GM23338 (cell line): Measurements from ENCODE around the gene TNNI2. TPM values are rescaled to one million over a fixed set of nuclear protein-coding genes. Genes with fewer than 3 reads are reported as not detected.

Experiments used
- ATAC-seq: fragments of 200-7000 bp; cut with Tn5 transposase; 3 replicates; pipeline ENCODE4 v1.9.1; 2020
- DNase-seq: peaks from one replicate; pipeline ENCODE4 v3.0.0-alpha.2; 2015; ENCODE audit warnings: low spot score
- H2AFZ ChIP-seq: fragments of 200-600 bp; sonication (generic); 2 replicates; pipeline ENCODE4 v1.8.0; 2016; ENCODE audit warnings: antibody characterized with exemption, mild to moderate bottlenecking, moderate library complexity
- H3F3A ChIP-seq: fragments of 200-600 bp; sonication (generic); replicated peaks from 2 replicates; pipeline ENCODE4 v1.8.0; 2017; ENCODE audit warnings: antibody characterized with exemption, mixed run types, low read depth
- H3K27ac ChIP-seq: fragments of 200-600 bp; sonication (generic); 2 replicates; pipeline ENCODE4 v1.6.1; 2016; ENCODE audit warnings: low read depth
- H3K27me3 ChIP-seq: fragments of 200-600 bp; sonication (generic); 2 replicates; pipeline ENCODE4 v1.8.0; 2016; ENCODE audit warnings: mild to moderate bottlenecking, mixed run types, moderate library complexity; ENCODE audit not compliant: insufficient read depth
- H3K36me3 ChIP-seq: fragments of 200-600 bp; sonication (generic); 2 replicates; pipeline ENCODE4 v1.8.0; 2016; ENCODE audit warnings: mild to moderate bottlenecking; ENCODE audit not compliant: insufficient read depth
- H3K4me1 ChIP-seq: fragments of 200-600 bp; sonication (generic); 2 replicates; pipeline ENCODE4 v1.8.0; 2016; ENCODE audit warnings: mild to moderate bottlenecking, moderate library complexity; ENCODE audit not compliant: insufficient read depth
- H3K4me2 ChIP-seq: fragments of 200-600 bp; sonication (generic); 2 replicates; pipeline ENCODE4 v1.7.1; 2017; ENCODE audit warnings: mixed run types
- H3K4me3 ChIP-seq: fragments of 200-600 bp; sonication (generic); 2 replicates; pipeline ENCODE4 v1.6.1; 2016; ENCODE audit warnings: mixed run types
- H3K79me2 ChIP-seq: fragments of 200-600 bp; sonication (generic); replicated peaks from 2 replicates; pipeline ENCODE4 v1.8.0; 2017; ENCODE audit warnings: mild to moderate bottlenecking; ENCODE audit not compliant: insufficient read depth
- H3K9me2 ChIP-seq: fragments of 200-600 bp; sonication (generic); 2 replicates; pipeline ENCODE4 v1.8.0; 2017; ENCODE audit not compliant: insufficient read depth
- H4K20me1 ChIP-seq: fragments of 200-600 bp; sonication (generic); replicated peaks from 2 replicates; pipeline ENCODE4 v1.8.0; 2017; ENCODE audit warnings: mild to moderate bottlenecking; ENCODE audit not compliant: insufficient read depth
- H3K27ac Mint-ChIP-seq: 2 replicates; pipeline ENCODE4 v1.8.0; 2020; ENCODE audit warnings: inconsistent platforms, mild to moderate bottlenecking, moderate library complexity, mixed read lengths
- H3K27me3 Mint-ChIP-seq: 3 replicates; pipeline ENCODE4 v1.8.0; 2022; ENCODE audit warnings: low read depth, mild to moderate bottlenecking, moderate library complexity, mixed read lengths, inconsistent platforms; ENCODE audit not compliant: insufficient read depth, poor library complexity
- H3K36me3 Mint-ChIP-seq: 3 replicates; pipeline ENCODE4 v1.8.0; 2021; ENCODE audit warnings: low read depth, mild to moderate bottlenecking, inconsistent platforms, moderate library complexity, mixed read lengths
- H3K4me1 Mint-ChIP-seq: 3 replicates; pipeline ENCODE4 v1.8.0; 2020; ENCODE audit warnings: mild to moderate bottlenecking, inconsistent platforms, mixed read lengths
- H3K4me3 Mint-ChIP-seq: 3 replicates; pipeline ENCODE4 v1.8.0; 2021; ENCODE audit warnings: moderate library complexity, mild to moderate bottlenecking, inconsistent platforms, mixed read lengths
- H3K9me3 Mint-ChIP-seq: 3 replicates; pipeline ENCODE4 v1.8.0; 2020; ENCODE audit warnings: moderate library complexity, mild to moderate bottlenecking, inconsistent platforms, mixed read lengths
- CREB1 ChIP-seq: fragments of 250-450 bp; sonication (Bioruptor Pico); IDR thresholded peaks from 2 replicates; pipeline ENCODE4 v1.5.0; 2020; ENCODE audit warnings: low read depth, mild to moderate bottlenecking, moderate library complexity
- EZH2 ChIP-seq: fragments of 200-600 bp; sonication (generic); IDR thresholded peaks from one replicate; pipeline ENCODE4 v1.8.0; 2017; ENCODE audit warnings: antibody characterized with exemption, mild to moderate bottlenecking, low read depth; ENCODE audit not compliant: unreplicated experiment
- EZH2phosphoT487 ChIP-seq: fragments of 200-600 bp; sonication (generic); IDR thresholded peaks from one replicate; pipeline ENCODE4 v1.8.1; 2018; ENCODE audit warnings: antibody characterized with exemption; ENCODE audit not compliant: unreplicated experiment
- JUNB ChIP-seq: IDR thresholded peaks from one replicate; pipeline ENCODE4 v1.6.1; 2016; ENCODE audit warnings: antibody characterized with exemption; ENCODE audit not compliant: unreplicated experiment
- NANOG ChIP-seq: IDR thresholded peaks from 2 replicates; pipeline ENCODE4 v1.6.1; 2016; ENCODE audit warnings: antibody characterized with exemption, borderline replicate concordance
- POLR2AphosphoS5 ChIP-seq: IDR thresholded peaks from 2 replicates; pipeline ENCODE4 v1.6.1; 2016; ENCODE audit warnings: antibody characterized with exemption, low read depth
- STAT1 ChIP-seq: IDR thresholded peaks from one replicate; pipeline ENCODE4 v1.6.1; 2016; ENCODE audit warnings: antibody characterized with exemption; ENCODE audit not compliant: unreplicated experiment
- ZNF114 ChIP-seq: fragments of 250-450 bp; sonication (Bioruptor Pico); IDR thresholded peaks from 2 replicates; pipeline ENCODE4 v1.5.0; 2020; ENCODE audit warnings: mild to moderate bottlenecking, moderate library complexity
- ZNF331 ChIP-seq: fragments of 250-450 bp; sonication (Bioruptor Pico); IDR thresholded peaks from 2 replicates; pipeline ENCODE4 v1.5.0; 2020; ENCODE audit warnings: low read depth, mild to moderate bottlenecking, moderate library complexity
- polyA plus RNA-seq: library from polyadenylated mRNA; unstranded; fragments of >200 nt; fragmentation: Nextera tagmentation; extraction: Ambion mirVana; gene quantifications from 2 replicates; pipeline ENCODE4 v1.2.1, GENCODE V29; 2016
- total RNA-seq: library from RNA; depleted of rRNA; stranded (reverse); fragments of >200 nt; shearing (Covaris generic); gene quantifications from 2 replicates; pipeline ENCODE4 v1.2.3, GENCODE V29; 2014
- TF ChIP-seq, protein P1 (sequence below): IDR thresholded peaks from 2 replicates; pipeline ENCODE4 v1.6.1; 2016; ENCODE audit warnings: antibody characterized with exemption
- TF ChIP-seq, protein P2 (sequence below), 2 experiments: fragments of 200-600 bp in 1 of 2; sonication (generic) in 1 of 2; conservative IDR thresholded peaks; 2 replicates each; pipeline versions ENCODE4 v1.5.1 to v1.6.1; 2016 to 2017; ENCODE audit warnings: antibody characterized with exemption in 2 of 2, low read depth in 2 of 2, mild to moderate bottlenecking in 2 of 2, moderate library complexity in 1 of 2
- TF ChIP-seq, protein P3 (sequence below): fragments of 250-450 bp; sonication (Bioruptor Pico); IDR thresholded peaks from 2 replicates; pipeline ENCODE4 v1.5.0; 2020; ENCODE audit warnings: mild to moderate bottlenecking, moderate library complexity
- TF ChIP-seq, protein P4 (sequence below): IDR thresholded peaks from one replicate; pipeline ENCODE4 v1.6.1; 2018; ENCODE audit warnings: antibody characterized with exemption; ENCODE audit not compliant: unreplicated experiment

Gene TNNI2
- total and polyA plus RNA-seq, 2 experiments from 2014 or later, result not detected

DNA sequence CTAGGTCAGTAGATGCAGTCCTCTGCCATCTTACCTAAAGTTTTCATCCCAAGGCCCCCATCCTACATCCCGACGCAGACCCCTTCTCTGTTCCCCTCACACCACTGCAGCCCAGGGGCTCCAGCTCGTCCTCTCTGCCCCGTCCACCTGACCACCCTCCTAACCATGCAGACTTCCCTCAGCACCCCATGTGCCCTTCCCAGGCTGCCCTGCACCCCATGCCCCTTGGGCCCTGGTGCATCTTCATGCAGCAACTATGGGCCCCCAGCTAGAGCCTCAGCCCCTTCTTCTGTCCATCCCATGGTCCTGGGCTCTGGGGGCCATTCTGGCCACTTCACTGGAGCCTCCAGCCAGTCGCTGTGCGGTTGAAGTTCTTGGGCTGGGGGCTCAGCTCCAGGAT, 50.0 kb downstream of the TNNI2 start:
- Histone ChIP-seq H3K4me3 (no peak overlapping the region), H3K36me3 (no peaks in the 10 kb centered on the region), H3K27ac (no peak overlapping the region), H4K20me1 (no peaks in the 10 kb centered on the region), H3F3A (no peaks in the 10 kb centered on the region), H3K27me3 (no peaks in the 10 kb centered on the region), H3K79me2 (no peaks in the 10 kb centered on the region), H3K4me1 (no peaks in the 10 kb centered on the region), H3K4me2 (no peak overlapping the region), H2AFZ (no peak overlapping the region), H3K9me2 (no peaks in the 10 kb centered on the region)
- ATAC-seq, result no peak
- Mint-ChIP-seq H3K36me3 (no peaks in the 10 kb centered on the region), H3K27me3 (peaks cover 8% of the 10 kb centered on the region), H3K9me3 (no peaks in the 10 kb centered on the region), H3K27ac (no peak overlapping the region), H3K4me3 (no peak overlapping the region), H3K4me1 (no peaks in the 10 kb centered on the region)
- TF ChIP-seq ZNF114 (CRISPR knock-in tag) (no peak), JUNB (no peak), CREB1 (CRISPR knock-in tag) (no peak), STAT1 (no peak), ZNF331 (CRISPR knock-in tag) (no peak), EZH2phosphoT487 (no peak), EZH2 (no peak), NANOG (no peak), POLR2AphosphoS5 (no peak)
- TF ChIP-seq, protein P1, sequence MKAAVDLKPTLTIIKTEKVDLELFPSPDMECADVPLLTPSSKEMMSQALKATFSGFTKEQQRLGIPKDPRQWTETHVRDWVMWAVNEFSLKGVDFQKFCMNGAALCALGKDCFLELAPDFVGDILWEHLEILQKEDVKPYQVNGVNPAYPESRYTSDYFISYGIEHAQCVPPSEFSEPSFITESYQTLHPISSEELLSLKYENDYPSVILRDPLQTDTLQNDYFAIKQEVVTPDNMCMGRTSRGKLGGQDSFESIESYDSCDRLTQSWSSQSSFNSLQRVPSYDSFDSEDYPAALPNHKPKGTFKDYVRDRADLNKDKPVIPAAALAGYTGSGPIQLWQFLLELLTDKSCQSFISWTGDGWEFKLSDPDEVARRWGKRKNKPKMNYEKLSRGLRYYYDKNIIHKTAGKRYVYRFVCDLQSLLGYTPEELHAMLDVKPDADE, result no peak
- TF ChIP-seq, protein P2, sequence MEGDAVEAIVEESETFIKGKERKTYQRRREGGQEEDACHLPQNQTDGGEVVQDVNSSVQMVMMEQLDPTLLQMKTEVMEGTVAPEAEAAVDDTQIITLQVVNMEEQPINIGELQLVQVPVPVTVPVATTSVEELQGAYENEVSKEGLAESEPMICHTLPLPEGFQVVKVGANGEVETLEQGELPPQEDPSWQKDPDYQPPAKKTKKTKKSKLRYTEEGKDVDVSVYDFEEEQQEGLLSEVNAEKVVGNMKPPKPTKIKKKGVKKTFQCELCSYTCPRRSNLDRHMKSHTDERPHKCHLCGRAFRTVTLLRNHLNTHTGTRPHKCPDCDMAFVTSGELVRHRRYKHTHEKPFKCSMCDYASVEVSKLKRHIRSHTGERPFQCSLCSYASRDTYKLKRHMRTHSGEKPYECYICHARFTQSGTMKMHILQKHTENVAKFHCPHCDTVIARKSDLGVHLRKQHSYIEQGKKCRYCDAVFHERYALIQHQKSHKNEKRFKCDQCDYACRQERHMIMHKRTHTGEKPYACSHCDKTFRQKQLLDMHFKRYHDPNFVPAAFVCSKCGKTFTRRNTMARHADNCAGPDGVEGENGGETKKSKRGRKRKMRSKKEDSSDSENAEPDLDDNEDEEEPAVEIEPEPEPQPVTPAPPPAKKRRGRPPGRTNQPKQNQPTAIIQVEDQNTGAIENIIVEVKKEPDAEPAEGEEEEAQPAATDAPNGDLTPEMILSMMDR (conservative IDR thresholded peaks at IDR 0.05; ENCODE audit: low read depth in 2 of 2), result no peak
- TF ChIP-seq, protein P3, sequence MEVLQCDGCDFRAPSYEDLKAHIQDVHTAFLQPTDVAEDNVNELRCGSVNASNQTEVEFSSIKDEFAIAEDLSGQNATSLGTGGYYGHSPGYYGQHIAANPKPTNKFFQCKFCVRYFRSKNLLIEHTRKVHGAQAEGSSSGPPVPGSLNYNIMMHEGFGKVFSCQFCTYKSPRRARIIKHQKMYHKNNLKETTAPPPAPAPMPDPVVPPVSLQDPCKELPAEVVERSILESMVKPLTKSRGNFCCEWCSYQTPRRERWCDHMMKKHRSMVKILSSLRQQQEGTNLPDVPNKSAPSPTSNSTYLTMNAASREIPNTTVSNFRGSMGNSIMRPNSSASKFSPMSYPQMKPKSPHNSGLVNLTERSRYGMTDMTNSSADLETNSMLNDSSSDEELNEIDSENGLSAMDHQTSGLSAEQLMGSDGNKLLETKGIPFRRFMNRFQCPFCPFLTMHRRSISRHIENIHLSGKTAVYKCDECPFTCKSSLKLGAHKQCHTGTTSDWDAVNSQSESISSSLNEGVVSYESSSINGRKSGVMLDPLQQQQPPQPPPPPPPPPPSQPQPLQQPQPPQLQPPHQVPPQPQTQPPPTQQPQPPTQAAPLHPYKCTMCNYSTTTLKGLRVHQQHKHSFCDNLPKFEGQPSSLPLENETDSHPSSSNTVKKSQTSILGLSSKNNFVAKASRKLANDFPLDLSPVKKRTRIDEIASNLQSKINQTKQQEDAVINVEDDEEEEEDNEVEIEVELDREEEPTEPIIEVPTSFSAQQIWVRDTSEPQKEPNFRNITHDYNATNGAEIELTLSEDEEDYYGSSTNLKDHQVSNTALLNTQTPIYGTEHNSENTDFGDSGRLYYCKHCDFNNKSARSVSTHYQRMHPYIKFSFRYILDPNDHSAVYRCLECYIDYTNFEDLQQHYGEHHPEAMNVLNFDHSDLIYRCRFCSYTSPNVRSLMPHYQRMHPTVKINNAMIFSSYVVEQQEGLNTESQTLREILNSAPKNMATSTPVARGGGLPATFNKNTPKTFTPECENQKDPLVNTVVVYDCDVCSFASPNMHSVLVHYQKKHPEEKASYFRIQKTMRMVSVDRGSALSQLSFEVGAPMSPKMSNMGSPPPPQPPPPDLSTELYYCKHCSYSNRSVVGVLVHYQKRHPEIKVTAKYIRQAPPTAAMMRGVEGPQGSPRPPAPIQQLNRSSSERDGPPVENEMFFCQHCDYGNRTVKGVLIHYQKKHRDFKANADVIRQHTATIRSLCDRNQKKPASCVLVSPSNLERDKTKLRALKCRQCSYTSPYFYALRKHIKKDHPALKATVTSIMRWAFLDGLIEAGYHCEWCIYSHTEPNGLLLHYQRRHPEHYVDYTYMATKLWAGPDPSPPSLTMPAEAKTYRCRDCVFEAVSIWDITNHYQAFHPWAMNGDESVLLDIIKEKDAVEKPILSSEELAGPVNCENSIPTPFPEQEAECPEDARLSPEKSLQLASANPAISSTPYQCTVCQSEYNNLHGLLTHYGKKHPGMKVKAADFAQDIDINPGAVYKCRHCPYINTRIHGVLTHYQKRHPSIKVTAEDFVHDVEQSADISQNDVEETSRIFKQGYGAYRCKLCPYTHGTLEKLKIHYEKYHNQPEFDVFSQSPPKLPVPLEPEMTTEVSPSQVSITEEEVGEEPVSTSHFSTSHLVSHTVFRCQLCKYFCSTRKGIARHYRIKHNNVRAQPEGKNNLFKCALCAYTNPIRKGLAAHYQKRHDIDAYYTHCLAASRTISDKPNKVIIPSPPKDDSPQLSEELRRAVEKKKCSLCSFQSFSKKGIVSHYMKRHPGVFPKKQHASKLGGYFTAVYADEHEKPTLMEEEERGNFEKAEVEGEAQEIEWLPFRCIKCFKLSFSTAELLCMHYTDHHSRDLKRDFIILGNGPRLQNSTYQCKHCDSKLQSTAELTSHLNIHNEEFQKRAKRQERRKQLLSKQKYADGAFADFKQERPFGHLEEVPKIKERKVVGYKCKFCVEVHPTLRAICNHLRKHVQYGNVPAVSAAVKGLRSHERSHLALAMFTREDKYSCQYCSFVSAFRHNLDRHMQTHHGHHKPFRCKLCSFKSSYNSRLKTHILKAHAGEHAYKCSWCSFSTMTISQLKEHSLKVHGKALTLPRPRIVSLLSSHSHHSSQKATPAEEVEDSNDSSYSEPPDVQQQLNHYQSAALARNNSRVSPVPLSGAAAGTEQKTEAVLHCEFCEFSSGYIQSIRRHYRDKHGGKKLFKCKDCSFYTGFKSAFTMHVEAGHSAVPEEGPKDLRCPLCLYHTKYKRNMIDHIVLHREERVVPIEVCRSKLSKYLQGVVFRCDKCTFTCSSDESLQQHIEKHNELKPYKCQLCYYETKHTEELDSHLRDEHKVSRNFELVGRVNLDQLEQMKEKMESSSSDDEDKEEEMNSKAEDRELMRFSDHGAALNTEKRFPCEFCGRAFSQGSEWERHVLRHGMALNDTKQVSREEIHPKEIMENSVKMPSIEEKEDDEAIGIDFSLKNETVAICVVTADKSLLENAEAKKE (CRISPR knock-in tag), result no peak
- TF ChIP-seq, protein P4, sequence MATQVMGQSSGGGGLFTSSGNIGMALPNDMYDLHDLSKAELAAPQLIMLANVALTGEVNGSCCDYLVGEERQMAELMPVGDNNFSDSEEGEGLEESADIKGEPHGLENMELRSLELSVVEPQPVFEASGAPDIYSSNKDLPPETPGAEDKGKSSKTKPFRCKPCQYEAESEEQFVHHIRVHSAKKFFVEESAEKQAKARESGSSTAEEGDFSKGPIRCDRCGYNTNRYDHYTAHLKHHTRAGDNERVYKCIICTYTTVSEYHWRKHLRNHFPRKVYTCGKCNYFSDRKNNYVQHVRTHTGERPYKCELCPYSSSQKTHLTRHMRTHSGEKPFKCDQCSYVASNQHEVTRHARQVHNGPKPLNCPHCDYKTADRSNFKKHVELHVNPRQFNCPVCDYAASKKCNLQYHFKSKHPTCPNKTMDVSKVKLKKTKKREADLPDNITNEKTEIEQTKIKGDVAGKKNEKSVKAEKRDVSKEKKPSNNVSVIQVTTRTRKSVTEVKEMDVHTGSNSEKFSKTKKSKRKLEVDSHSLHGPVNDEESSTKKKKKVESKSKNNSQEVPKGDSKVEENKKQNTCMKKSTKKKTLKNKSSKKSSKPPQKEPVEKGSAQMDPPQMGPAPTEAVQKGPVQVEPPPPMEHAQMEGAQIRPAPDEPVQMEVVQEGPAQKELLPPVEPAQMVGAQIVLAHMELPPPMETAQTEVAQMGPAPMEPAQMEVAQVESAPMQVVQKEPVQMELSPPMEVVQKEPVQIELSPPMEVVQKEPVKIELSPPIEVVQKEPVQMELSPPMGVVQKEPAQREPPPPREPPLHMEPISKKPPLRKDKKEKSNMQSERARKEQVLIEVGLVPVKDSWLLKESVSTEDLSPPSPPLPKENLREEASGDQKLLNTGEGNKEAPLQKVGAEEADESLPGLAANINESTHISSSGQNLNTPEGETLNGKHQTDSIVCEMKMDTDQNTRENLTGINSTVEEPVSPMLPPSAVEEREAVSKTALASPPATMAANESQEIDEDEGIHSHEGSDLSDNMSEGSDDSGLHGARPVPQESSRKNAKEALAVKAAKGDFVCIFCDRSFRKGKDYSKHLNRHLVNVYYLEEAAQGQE, result no peak
- no peak for DNase-seq
